ENCODE measurements around the gene SLPI.
A peak's percentile ranks its signal among the peaks of the same experiment; 100 is the strongest.

The SLPI gene

DNA sequence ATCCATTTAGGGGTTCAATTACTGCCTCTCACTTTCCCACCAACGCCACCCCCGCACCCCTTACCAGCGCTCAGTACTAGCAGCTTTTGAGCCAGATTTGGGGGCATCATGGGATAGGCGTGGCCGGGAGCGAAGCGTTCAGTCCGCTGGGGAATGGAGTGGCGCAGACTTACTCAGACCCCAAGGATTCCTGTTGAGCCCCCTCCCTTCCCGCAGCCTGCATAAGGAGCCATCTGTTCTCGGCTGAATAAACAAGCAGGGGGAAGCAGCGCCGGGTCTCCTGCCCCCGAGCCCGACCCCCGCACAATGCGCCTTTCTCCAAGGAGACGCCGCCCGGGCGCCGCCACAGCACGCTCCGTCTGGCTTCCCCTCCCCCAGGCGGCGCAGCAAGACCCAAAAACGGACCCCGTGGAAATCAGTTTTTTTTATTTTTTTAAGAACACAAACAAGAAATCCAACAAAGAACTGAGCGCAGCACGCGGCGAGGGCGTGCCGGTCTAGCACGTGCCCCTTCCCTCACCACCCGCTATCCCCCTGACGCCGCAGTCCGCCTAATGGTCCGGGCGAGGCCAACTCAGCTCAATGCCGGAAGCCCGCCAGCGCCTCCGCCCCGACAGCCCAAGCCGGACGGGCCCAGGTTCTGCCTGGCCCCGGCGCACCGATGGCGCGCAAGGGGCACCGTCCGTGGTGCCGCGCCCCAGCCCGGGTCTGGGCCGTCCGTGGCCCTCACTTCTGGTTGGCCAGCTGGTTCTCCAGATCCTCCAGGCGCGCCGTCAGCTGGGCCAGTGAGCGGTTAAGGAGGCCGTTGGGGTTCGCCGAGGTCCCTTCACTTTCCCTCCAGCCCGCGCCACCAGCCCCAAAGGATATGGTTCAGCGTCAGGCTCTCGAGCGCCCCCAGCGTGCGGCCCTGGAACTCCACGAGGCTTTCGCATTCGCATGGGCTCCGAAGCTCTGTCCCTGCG is 39.0 kb upstream of the SLPI start:
- peaks cover 11 to 25% (median 22%) of the 10 kb centered on the region in 11 experiments for H3K27me3 ChIP-seq
- H3K27ac ChIP-seq = peak overlapping the region in 9 of 11 experiments; percentile 41 to 75 (median 59); a peak in 16 of 22 replicates
- H4K20me1 ChIP-seq = no peaks in the 10 kb centered on the region
- peak overlapping the region; percentile 40 to 76 (median 70); a peak in 19 of 22 replicates for H3K9ac ChIP-seq
- H3K4me1 ChIP-seq = peaks cover 0 to 15% (median 7%) of the 10 kb centered on the region in 10 experiments; a peak in 7 of 20 replicates
- no peaks in the 10 kb centered on the region for H3K36me3 ChIP-seq
- peak overlapping the region; percentile 66 to 85 (median 74) for H3K4me2 ChIP-seq
- peak overlapping the region; percentile 53 to 68 (median 57) for H3K4me3 ChIP-seq
- peaks cover 10 to 25% (median 15%) of the 10 kb centered on the region in 11 experiments for H3K9me3 ChIP-seq (replicated peaks in 1 of 11)
- TF ChIP-seq Cebpa-rat (IDR thresholded peaks at IDR 0.05) = no peak

DNA sequence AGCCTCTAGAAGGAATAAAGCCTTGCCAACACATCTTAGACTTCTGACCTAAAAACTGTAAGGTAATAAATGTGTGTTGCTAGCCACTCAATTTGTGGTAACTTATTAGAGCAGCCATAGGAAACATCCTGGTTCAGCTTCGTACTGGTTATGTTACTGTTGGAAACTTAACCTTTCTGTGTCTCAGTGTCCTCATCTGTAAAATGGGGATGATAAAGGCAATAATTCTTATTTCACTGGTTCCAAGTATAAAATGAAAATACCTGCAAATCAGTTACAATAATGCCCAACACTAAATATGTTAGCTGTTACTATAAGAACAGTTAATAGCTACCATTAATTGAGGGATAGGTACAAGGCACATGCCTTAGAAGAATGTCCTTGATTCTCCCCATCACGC is 38.0 kb upstream of the SLPI start:
- Histone ChIP-seq H3K27me3 (peaks cover 11 to 25% (median 22%) of the 10 kb centered on the region in 11 experiments), H3K36me3 (no peaks in the 10 kb centered on the region), H3K4me1 (peaks cover 0 to 15% (median 7%) of the 10 kb centered on the region in 10 experiments; a peak in 7 of 20 replicates), H3K9me3 (replicated peaks in 1 of 11) (peaks cover 10 to 25% (median 15%) of the 10 kb centered on the region in 11 experiments), H4K20me1 (no peaks in the 10 kb centered on the region), H3K27ac (no peak overlapping the region), H3K4me2 (no peak overlapping the region), H3K4me3 (no peak overlapping the region), H3K9ac (no peak overlapping the region)
- no peak for TF ChIP-seq Cebpa-rat (IDR thresholded peaks at IDR 0.05)

DNA sequence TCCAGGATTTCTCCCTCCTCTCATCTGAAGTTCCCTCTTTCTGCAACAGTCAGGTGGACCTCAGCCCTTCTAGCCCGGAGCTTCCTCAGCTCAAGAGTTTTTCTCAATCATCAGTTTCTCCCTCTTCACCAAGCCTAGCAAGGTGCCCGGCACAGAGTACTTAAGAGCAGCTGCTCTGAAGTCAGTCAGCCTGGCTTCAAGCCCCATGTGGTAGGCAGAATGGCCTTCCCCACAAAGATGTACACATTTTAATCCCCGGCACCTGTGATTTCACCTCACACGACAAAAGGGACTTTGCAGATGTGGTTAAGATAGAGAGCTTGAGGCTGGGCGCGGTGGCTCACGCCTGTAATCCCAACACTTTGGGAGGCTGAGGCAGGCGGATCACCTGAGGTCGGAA is 37.2 kb upstream of the SLPI start:
- no peak for TF ChIP-seq Cebpa-rat (IDR thresholded peaks at IDR 0.05)
- H3K9me3 ChIP-seq (replicated peaks in 1 of 11) = peaks cover 10 to 25% (median 15%) of the 10 kb centered on the region in 11 experiments
- H3K27ac ChIP-seq = no peak overlapping the region
- peaks cover 11 to 25% (median 22%) of the 10 kb centered on the region in 11 experiments for H3K27me3 ChIP-seq
- no peaks in the 10 kb centered on the region for H4K20me1 ChIP-seq
- H3K36me3 ChIP-seq = no peaks in the 10 kb centered on the region
- H3K4me3 ChIP-seq = no peak overlapping the region
- H3K4me1 ChIP-seq = peaks cover 0 to 15% (median 7%) of the 10 kb centered on the region in 10 experiments; a peak in 7 of 20 replicates
- H3K4me2 ChIP-seq = no peak overlapping the region
- H3K9ac ChIP-seq = no peak overlapping the region

DNA sequence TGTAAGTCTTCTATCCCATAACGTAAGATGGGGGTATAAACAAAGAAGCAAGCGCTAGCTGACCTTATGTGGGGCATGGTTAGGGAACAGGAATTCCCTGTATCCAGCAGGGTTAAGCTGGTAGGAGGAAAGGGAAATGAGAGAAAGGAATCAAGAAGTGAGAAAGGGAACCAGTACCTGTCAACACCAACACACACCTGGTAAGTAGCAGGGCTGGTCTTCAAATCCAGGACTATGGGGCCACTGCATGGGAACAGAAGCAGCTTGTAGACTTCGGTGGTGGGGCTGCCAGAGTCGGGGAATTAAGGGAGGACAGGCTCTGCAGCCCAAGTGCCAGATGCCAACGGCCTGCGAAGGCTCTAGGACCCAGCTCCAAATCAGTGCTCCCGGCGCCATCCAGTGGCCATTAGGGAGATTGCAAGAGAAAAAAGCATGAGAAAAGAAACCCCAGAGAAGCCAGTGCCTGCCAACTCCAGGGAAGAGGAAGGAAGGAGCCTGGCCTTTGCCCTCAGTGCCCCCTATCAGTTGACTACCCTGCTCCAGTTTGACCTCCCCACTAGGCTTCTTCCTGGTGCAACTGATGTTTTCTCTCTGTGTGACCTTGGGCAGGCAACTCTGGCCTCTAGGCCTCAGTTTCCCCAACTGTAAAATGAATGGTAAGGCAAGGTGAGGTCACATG is 36.5 kb upstream of the SLPI start:
- H3K9ac ChIP-seq = no peak overlapping the region
- no peak overlapping the region for H3K4me3 ChIP-seq
- H3K36me3 ChIP-seq = no peaks in the 10 kb centered on the region
- H3K9me3 ChIP-seq (replicated peaks in 1 of 11) = peaks cover 10 to 25% (median 15%) of the 10 kb centered on the region in 11 experiments
- no peaks in the 10 kb centered on the region for H4K20me1 ChIP-seq
- peaks cover 11 to 25% (median 22%) of the 10 kb centered on the region in 11 experiments for H3K27me3 ChIP-seq
- TF ChIP-seq Cebpa-rat (IDR thresholded peaks at IDR 0.05) = no peak
- no peak overlapping the region for H3K27ac ChIP-seq
- H3K4me1 ChIP-seq = peaks cover 0 to 15% (median 7%) of the 10 kb centered on the region in 10 experiments; a peak in 7 of 20 replicates
- peak overlapping the region in 2 of 11 experiments; percentile 0 to 3; a peak in 3 of 22 replicates for H3K4me2 ChIP-seq

DNA sequence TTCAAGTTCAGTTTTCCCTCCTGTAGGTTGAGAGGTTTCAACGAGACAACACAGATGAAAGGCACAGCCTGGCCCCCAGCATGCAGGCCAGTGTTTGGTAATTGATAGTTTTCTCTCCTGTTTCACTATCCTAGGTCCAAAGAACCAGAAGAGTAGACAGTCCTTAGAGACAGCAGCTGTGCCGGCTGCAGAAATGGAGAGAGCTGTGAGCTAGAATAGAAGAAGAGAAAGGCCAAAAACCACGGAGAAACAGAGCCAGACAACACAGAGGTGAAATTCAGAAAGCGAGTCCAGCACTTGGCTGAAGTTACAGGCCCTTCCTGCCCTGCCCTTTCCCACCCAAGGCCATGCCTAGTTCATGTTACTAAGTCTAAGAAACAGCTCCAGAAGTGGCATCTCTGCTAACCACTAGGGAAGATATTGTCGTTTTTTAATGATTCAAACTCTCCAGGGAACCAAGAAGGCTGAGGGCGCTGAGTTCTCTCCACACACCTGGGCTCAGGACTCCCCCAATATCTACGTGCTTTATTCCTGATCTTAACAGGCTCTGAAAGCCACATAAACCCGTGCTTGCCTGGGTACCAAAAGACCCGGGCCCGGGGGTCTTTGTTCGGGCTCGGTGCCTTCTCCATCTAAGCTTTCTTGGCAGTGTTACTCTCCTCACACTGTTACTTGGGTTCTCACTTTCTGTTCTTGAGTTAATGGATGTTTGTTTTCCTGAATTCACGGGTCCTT is 35.7 kb upstream of the SLPI start:
- H3K36me3 ChIP-seq = no peaks in the 10 kb centered on the region
- H3K4me2 ChIP-seq = peak overlapping the region in 3 of 11 experiments; percentile 0 to 31 (median 3); a peak in 4 of 22 replicates
- no peak overlapping the region for H3K4me3 ChIP-seq
- H3K9ac ChIP-seq = peak overlapping the region in 1 of 11 experiments; percentile 12; a peak in 3 of 22 replicates
- peaks cover 11 to 25% (median 22%) of the 10 kb centered on the region in 11 experiments for H3K27me3 ChIP-seq
- H3K9me3 ChIP-seq (replicated peaks in 1 of 11) = peaks cover 7 to 18% (median 11%) of the 10 kb centered on the region in 11 experiments
- TF ChIP-seq Cebpa-rat (IDR thresholded peaks at IDR 0.05) = no peak
- peaks cover 0 to 15% (median 7%) of the 10 kb centered on the region in 10 experiments; a peak in 7 of 20 replicates for H3K4me1 ChIP-seq
- no peaks in the 10 kb centered on the region for H4K20me1 ChIP-seq
- no peak overlapping the region for H3K27ac ChIP-seq

DNA sequence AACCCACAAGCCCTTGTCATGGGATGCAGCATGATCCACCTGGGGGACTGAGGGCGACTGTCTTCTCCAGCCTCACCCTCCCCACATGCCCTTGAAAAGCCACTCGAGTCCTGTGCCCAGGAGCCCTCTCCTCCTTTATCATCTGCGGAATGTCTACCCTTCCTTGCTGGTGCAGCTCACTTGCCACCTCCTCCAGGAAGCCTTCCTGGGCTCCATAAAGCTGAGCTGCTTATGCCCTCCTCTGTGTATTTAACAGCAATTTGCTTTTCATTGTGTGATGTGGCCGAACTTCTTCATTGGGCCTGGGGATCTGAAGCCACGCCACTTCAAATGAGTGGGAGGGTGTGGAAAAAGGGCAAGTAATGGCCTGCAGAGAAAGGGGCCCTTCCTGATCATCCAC is 34.5 kb upstream of the SLPI start:
- Histone ChIP-seq H3K4me1 (peaks cover 0 to 15% (median 8%) of the 10 kb centered on the region in 10 experiments; a peak in 12 of 20 replicates), H3K27ac (no peak overlapping the region), H3K4me2 (no peak overlapping the region), H3K4me3 (no peak overlapping the region), H3K9me3 (replicated peaks in 1 of 11) (0 out of 22 replicates have a peak, but pooled peaks cover 0 to 6% (median 0%) of the 10 kb centered on the region in 11 experiments), H3K27me3 (peaks cover 11 to 21% (median 19%) of the 10 kb centered on the region in 11 experiments), H3K9ac (no peak overlapping the region), H3K36me3 (no peaks in the 10 kb centered on the region), H4K20me1 (no peaks in the 10 kb centered on the region)
- TF ChIP-seq Cebpa-rat (IDR thresholded peaks at IDR 0.05) = no peak

DNA sequence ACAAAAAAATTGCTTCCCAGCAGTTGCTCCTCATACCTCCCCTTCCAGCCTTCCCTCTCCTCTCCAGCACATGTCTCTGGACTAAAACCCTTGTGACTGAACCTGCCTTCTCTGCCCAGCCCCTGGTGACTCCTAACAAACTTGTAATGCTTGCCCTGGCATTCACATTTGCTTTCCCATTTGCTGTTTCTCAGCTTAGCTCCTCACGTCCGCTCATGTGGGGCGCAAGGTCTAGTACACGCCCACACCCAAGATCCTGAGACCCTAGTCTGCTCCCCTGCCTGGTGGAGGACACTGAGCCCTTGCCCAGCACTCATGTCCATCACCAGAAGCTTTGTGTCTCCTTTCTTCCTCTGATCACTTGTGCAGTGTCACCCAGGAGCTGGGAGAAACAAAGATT is 34.0 kb upstream of the SLPI start:
- H3K36me3 ChIP-seq = no peaks in the 10 kb centered on the region
- H3K27ac ChIP-seq = no peak overlapping the region
- H3K9me3 ChIP-seq (replicated peaks in 1 of 11) = 0 out of 22 replicates have a peak, but pooled peaks cover 0 to under 1% (median 0%) of the 10 kb centered on the region in 11 experiments
- TF ChIP-seq Cebpa-rat (IDR thresholded peaks at IDR 0.05) = no peak
- no peak overlapping the region for H3K4me2 ChIP-seq
- H3K27me3 ChIP-seq = peaks cover 9 to 16% (median 14%) of the 10 kb centered on the region in 11 experiments
- H3K4me3 ChIP-seq = no peak overlapping the region
- no peaks in the 10 kb centered on the region for H4K20me1 ChIP-seq
- H3K9ac ChIP-seq = no peak overlapping the region
- H3K4me1 ChIP-seq = peaks cover 0 to 14% (median 8%) of the 10 kb centered on the region in 10 experiments; a peak in 12 of 20 replicates

DNA sequence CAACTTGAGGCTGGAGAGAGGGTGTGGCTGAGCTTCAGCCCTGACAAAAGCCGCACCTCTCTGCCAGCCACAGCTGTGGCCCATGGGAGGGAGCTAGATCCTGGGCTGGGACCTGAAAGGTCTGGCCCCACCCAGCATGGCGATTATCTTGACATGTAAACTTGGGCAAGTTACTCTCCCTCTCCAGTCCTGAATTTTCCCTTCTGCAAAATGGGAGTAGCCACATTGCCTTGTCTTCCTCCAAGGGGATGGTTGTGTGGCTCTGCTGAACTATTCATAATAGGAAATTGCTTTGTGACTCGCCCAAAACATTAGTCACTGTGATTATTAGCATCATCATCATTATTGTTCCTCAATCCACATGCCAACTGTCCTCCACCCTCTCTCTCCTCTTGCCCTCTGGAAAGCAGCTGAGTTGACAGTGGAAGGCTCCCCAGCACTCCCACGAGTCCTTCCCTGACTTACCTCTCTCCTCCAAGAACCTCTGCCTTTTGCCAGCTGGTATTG is 29.2 kb upstream of the SLPI start:
- peak overlapping the region in 3 of 11 experiments; percentile 52 to 71 (median 60); a peak in 6 of 22 replicates for H3K4me2 ChIP-seq
- TF ChIP-seq Cebpa-rat (IDR thresholded peaks at IDR 0.05) = no peak
- H3K27ac ChIP-seq = no peak overlapping the region
- no peak overlapping the region for H3K4me3 ChIP-seq
- no peaks in the 10 kb centered on the region for H3K9me3 ChIP-seq (replicated peaks in 1 of 11)
- no peaks in the 10 kb centered on the region for H3K36me3 ChIP-seq
- peaks cover 0 to 16% (median 0%) of the 10 kb centered on the region in 10 experiments; a peak in 7 of 20 replicates for H3K4me1 ChIP-seq
- H3K27me3 ChIP-seq = no peaks in the 10 kb centered on the region
- H4K20me1 ChIP-seq = no peaks in the 10 kb centered on the region
- no peak overlapping the region for H3K9ac ChIP-seq
